ELF-1 (cell line): ENCODE data around the gene ONECUT3.

Experiments used
- DNase-seq: peaks from one replicate; pipeline ENCODE4 v3.0.0-alpha.2; 2016; ENCODE audit warnings: low read depth, low spot score

The ONECUT3 gene

DNA sequence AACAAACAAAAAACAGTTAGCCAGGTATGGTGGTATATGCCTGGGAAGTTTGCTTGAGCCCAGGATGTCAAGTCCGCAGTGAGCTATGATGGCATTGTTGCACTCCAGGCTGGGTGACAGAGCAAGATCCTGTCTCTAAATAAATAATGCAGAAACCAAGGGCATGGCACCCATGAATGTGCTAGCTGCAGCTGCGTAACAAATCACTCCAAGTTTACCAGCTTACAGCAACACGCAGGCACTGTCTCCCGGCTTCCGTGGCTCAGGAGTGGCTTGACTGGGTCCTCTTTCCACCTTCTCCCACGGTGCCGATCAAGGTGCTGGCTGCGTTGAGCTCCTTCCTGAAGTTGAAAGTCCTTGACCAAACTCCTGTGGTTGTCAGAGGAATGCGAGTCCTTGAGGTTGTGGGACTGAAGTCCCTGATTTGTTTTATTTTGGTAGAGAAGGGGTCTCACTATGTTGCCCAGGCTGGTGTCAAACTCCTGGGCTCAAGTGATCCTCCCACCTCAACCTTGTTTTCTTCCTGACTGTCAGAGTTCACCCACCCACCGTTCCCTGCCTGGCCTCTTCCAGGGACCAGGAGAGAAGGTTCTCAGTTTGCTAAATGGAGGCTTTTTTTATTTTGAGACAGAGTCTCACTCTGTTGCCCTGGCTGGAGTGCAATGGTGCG is 13.2 kb upstream of the ONECUT3 start:
- DNase-seq, result no peak

- no peak for DNase-seq
Observed at GRCh38 chr19:1742989-1743696, 10.2 kb upstream of the ONECUT3 start.

DNA sequence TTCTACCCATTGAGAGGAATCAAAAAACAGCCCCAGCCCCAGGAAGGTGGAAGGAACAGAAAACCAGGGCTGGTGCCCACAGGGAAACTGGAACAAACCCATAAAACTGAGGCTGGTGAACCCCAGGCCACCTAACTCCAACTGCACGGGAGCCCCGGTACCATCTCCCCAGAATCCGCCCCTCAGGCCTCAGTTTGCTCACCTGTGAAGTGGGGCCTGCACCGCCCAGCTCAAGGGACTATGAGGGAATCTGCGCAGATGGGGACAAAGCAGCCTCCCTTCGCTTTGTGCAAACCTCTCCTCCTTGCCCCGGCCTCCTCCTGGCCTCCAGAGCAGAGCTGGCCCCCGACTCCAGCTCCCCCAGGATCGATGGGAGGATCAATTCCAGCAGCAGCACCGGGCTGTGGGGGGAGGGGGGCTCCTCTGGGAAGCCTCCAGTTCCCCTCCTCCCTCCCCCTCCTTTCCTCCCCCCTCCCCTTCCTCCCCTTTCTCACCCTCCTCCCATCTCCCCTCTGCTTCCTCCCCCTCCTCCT is 9.1 kb upstream of the ONECUT3 start:
- no peak for DNase-seq

DNA sequence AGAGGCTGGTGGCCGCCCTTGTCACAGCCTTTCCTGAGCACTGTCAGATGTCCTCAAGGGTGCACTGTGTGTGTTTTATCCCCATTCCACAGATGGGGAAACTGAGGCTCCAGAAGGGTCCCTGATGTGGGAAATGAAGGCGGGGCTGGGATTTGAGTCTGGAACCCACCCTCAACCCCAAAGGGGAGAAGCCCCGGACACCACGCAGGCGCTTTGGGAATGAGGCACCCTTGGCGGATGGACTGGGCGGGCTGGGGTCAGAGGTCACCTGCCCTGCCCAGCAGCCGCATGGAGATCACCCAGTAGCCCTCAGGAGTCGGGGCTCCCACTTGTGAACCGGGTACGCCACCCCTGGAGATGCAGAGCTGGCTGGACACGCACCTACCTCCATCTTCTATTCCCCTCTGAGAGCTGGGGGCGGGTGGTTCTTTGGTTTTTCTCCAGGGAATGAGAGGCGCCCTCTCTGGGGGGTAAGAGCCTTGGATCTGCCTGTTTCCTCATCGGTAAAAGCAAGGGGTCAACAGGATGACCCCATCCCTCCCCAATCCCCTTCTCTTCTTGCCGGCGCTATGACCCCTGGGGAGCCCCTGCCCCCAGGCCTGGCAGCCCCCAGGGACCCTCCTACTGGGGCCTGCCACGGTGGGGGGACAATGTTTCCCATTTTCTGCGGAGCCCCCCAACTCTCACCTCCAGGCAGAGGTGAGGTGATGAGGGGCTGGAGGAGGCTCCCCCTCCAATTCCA is 8.3 kb upstream of the ONECUT3 start:
- no peak for DNase-seq

DNA sequence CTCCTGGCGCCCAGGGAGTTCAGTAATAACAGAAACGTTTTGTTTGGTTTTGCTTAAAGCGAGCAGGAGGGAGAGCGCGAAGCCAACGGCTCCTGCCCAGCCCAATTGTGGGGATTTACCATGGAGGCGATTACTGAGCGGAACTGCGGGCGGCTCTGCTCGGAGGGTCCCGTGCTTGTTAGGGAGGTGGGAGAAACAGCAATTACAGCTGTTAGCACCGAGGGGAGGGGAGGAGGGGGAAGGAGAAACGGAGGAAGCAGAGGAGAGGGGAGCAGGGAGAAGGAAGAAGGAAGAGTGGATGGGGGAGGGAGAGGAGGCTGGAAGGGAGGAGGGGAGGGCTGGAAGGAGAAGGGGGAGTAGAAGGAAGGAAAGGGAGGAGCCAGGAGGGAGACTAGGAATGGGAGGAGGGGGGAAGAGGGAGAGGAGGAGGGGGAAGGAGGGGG is 7.7 kb upstream of the ONECUT3 start:
- DNase-seq, result no peak

- no peak for DNase-seq
Observed at GRCh38 chr19:1746401-1747284, 6.7 kb upstream of the ONECUT3 start.

- no peak for DNase-seq
Observed at GRCh38 chr19:1747285-1748114, 5.8 kb upstream of the ONECUT3 start.

DNA sequence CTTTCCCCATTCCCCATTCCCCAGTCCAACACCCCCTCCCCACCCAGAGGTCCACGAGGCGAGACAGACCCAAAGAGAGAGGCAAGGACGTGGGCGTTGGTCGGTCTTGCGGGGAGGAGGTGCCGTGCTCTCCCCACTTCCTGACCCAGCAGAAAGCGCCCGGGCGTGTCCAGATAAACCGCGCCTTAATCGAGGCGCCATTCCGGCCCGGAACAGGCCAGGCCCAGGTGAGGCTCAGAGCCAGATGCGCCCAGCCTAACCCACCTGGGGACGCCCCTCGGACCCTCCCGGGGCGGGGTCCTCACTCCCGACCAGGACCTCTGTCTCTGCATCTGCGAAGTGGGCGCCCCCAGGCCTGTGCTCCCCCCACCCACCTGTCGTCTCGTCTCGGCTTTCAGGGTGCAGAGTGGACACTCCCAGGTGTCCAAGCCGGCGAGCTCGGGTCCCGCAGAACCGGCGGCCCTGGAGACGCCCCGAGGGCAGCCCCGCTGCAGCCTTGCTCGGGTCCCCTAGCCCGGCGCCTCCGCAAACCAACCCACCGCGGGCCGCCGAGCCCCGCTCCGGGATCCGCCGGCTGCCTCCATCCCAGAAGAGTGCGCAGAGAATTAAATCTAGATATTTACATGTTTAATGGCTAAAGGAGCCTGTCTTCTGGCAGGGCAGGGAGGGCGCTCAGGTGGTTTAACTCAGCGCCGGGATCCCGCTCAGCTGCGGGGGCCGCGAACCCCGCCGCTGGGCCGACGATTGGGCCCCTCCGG is 5.0 kb upstream of the ONECUT3 start:
- DNase-seq, result no peak

- no peak for DNase-seq
Observed at GRCh38 chr19:1748873-1749341, 4.4 kb upstream of the ONECUT3 start.

- no peak for DNase-seq
Observed at GRCh38 chr19:1749373-1750342, 3.6 kb upstream of the ONECUT3 start.

GRCh38 chr19:1750343-1751021 is 2.8 kb upstream of the ONECUT3 start:
- DNase-seq, result no peak

- no peak for DNase-seq
Observed at GRCh38 chr19:1751367-1752008, 1.8 kb upstream of the ONECUT3 start.

DNA sequence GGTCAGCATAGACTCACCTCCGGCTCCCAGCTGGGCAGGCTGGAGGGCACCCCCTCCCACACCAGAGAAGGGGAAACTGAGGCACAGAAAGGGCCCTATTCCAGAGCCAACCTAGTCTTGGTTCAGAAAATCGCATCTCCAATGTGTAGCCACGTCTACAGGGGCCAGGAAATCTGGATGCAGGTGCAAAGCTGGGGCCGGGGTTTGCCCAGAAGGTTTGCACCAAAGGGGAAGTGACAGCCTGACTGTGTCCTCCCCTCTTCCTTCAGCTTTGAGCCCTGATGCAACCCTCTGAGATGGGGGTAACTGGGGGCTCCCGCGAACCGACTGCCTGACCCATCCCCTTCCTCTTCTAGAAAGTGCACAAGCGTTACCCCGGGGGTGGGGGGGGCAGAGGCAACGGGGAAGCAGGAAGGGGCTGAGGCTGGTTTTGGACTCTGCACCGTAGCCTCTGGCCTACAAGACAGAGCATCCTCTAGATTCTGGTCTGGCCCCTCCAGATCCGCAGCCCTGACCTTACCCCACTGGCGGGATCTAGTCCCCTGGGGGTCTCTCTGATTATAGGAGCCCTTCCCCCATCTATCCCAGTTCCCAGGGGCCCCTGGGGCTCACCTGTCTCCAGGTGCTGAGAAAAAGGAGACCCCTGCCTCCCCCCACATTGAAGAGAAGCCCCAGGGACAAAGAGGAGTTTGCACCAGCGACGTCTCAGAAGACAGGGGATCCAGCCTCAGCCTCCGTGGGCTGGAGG is 1.1 kb upstream of the ONECUT3 start:
- DNase-seq, result no peak

- DNase-seq, result no peak
Observed at GRCh38 chr19:1754018-1754635, 821 bp downstream of the ONECUT3 start.

DNA sequence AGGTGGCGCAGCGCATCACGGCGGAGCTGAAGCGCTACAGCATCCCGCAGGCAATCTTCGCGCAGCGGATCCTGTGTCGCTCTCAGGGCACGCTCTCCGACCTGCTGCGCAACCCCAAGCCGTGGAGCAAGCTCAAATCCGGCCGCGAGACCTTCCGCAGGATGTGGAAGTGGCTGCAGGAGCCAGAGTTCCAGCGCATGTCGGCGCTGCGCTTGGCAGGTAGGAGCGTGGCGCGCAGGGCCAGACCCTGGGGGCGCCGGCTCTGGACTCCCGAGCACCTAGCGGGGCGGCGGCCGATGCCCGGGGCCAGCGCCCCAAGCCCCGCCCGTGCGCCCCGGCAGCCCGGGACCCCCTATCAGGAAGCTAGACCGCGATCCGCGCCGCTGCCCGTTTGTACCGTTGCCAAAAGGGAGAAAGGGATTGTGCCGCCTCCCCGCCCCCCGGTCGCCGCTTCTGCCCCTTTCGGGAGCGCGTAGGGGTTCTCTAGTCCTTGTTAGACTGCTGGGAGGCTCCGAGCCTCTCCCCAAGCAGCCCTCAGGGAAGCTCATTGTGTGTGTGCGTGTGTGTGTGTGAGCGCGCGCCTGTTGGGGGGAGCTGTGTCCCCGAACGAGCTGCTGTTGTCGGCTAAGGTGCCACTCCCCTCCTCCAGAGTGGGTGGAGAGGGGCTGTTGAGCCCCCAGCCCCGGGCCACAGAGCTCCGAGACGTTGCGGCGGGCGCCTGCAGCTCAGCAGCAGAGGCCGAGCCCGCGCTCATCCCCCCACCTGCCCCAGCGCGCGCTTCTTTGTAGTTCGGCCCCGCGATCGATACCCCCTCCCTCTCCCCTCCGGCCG is 1.5 kb downstream of the ONECUT3 start:
- DNase-seq, result no peak
